Left renal pelvis (tissue), 4 donors: Measurements from ENCODE around the gene PCK1. TPM values are rescaled to one million over a fixed set of nuclear protein-coding genes. Genes with fewer than 3 reads are reported as not detected.

Source experiments
- DNase-seq, 4 donors: peaks; one replicate each; pipeline ENCODE4 v3.0.0-alpha.2; 2013; ENCODE audit warnings: low read depth in 4 of 4, low spot score in 3 of 4
- polyA plus RNA-seq, 4 donors: library from polyadenylated mRNA; unstranded; fragments of 120-200 nt; gene quantifications; one replicate each; pipeline ENCODE4 v1.2.1, GENCODE V29; 2013; ENCODE audit not compliant: insufficient read length in 4 of 4

The PCK1 gene
- polyA plus RNA-seq, 4 donors = 2.5 to 17.8 (median 7.7) TPM

DNA sequence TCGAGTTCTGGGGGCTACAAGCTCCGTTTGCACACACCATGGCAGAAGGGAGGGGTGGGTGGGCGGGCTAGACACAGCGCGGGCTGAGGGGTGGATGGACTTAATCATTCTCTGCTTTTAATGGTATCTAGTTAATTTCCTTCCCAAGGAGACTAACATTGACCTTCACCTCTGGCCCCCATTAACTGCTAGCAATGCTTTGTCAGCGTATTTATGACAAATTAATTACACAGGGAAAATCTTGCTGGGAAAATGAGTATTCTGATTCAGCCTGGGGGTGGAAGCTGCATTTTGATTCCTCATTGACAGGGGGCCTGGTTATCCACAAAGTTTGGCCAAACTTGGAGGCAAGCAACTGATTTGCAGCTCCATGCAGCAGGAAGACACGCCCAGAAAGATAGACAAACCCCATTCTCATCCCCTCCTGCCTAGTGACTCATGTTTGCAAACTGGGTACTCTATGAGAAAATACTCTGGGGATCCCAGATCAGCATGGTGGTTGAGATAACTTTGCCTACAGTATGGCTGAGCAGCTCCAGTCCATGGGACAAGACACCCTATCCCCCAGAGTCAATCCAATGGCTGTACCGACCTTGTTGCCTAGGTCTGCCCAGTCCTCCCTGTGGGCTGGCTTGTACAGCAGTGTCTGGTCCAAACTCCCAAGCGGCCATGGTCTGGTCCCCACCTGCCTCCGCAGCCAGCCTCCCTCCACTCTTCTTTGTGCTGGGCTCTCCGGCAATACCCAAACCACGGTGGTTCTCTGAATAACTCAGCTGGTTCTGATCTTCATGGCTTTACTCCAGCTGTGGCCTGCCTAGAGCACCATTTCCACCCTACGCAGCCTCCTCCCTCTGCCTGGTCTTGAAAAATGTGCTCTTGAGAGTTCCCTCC lies 39.7 kb downstream of the PCK1 start:
- DNase-seq = no peak

GRCh38 chr20:57601211-57601570 lies 40.3 kb downstream of the PCK1 start:
- no peak for DNase-seq

DNA sequence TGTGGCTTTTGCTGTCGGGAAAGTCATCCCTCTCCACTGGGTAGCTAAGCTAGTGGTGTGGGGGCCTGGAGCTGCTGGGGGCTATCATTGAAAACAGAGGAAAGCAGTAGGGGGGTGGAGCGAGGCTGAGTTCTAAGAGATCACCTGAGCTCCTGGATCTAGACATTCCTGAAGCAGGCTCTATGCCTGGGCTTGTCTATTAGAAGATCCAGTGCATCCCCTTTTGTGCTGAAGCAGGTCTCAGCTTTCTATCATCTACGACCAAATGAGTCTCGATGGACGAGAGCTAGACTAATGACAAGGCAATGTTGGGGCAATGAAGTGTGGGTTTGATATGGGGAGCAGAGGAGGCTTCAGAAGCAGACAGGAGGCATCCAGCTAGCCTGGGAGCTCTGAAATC lies 40.8 kb downstream of the PCK1 start:
- DNase-seq = no peak

DNA sequence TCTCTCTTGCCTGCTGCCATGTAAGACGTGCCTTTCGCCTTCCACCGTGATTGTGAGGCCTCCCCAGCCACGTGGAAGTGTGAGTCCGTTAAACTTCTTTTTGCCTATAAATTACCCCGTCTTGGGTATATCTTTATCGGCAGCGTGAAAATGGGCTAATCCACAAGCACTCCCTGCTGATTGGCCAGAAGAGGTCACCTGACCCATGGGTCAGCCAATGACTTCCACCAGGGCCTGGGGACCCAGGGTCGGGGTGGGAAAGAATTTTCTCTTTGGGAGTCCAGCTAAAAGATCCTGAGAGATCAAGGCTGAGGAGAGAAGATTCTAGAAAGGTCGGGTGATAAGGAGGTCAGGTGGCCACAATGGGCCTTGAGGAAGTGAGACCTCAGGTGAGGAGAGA lies 42.2 kb downstream of the PCK1 start:
- DNase-seq = no peak

GRCh38 chr20:57605045-57605444 lies 44.1 kb downstream of the PCK1 start:
- DNase-seq = no peak

DNA sequence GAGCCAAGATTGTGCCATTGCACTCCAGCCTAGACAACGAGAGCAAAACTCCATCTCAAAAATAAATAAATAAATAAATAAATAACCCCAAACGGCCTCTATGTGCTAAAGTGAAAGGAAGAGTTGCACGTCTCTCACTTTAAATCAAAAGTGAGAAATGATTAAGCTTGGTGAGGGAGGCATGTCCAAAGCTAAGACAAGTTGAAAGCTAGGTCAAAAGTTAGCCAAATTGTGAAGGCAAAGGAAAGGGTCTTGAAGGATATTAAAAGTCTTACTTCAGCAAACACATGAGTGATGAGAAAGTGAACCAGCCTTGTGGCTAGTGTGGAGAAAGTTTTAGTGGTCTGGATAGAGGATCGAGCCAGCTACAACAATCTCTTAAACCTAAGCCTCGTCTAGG lies 45.0 kb downstream of the PCK1 start:
- no peak for DNase-seq

DNA sequence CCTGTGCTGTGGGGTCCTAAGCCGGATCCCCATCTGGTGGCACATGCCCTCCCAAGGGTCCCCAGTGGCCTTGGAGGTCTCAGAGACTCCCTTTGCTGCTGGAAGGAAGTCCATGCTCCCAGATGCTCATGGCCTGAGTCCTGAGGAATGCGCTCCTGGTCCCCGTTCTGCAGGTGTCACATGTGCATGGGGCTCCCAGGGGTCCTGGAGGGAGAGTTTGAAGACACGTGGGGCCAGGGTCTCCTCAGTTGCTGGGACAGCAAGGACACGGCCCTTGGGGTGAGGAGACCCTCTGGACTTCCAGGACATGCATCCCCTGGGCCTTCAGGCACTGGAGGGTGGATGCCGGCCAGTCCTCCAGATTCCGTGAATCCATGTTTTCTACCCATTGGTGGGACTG lies 47.6 kb downstream of the PCK1 start:
- DNase-seq = no peak

GRCh38 chr20:57609086-57609841 lies 48.4 kb downstream of the PCK1 start:
- DNase-seq = no peak

GRCh38 chr20:57609842-57610167 lies 48.9 kb downstream of the PCK1 start:
- no peak for DNase-seq

DNA sequence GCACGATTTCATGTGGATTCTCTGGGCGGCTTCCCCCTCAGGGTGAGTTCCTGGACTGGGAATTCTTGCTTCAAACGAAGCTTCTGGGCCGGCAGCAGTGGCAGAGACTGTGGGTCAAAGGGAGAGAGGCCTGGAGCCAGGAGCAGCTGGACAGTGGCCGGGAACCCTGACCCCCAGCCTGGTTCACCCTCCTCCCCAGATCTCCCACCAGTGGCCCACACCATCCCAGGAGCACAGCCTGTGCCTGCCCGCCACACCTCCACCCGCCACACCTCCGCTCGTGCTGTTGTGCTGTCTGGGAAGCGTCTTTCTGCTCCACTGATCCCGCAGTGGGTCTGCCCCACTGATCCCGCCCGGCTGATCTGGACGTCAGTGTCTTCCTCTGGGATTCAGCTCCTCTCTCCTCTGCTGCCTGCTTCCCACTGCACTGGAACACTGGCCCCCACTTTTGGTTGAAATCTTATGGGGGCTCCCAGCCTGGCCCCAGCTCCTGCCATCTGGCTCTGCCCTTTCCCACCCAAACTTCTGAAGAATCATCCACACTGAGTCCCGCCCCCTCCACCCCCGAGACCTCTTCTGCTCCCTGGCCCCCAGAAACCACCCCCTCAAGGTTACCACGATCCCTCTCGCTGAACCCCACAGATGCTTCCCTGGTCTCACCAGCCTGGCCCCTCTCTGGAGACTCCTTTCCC lies 49.5 kb downstream of the PCK1 start:
- DNase-seq = no peak

DNA sequence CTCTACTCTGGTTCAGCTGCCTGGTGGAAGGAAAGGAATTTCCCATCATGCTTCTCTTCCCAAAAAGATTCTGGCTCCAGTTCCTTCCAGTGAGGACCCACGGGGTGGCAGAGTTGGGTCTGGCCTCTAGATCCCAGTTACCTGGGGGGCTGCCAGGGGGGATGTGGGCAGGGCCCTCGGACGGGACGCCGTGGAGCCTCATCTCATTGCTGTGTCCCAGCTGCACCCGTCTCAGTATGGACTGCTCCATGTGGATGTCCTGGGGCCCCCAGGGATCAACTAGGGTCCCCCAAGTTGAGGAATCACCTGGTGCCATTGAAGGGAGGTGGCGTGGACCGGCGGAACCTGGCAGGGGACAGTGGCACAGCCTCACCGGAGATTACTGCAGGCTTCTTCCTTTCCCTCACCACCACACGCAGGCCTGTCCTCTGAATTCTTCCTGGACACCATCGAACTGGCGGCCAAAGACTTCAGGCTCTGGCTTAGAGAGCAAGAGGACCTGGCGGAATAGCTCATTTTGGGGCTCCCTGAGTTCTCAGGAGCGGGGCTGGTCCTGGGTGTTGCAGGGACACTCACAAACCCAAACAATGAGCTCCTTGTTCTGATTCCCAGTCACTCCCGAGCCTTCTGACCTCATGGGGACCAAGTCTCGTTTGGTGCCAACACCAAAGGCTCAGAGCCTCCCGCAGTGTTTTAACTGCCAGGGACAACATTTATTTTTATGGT lies 50.8 kb downstream of the PCK1 start:
- DNase-seq = no peak

DNA sequence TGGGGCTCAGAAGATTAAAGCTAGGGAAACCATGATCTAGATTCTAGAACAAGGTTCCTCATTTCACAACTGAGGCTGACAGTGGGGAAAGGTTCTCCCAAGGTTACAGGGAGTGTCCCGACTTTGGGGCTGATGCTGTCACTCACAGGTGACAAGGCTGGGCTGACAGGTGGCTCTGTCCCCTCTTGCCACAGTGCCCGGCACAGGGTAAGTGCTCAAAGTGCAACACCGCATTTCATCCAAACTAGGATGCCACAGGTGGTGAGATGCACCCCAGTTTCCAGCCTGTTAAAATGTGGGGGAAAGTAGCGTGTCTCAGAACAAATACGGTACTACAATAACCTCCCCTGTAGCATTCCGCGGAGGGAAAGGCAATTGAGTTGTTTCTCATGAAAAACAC lies 51.5 kb downstream of the PCK1 start:
- DNase-seq = no peak

DNA sequence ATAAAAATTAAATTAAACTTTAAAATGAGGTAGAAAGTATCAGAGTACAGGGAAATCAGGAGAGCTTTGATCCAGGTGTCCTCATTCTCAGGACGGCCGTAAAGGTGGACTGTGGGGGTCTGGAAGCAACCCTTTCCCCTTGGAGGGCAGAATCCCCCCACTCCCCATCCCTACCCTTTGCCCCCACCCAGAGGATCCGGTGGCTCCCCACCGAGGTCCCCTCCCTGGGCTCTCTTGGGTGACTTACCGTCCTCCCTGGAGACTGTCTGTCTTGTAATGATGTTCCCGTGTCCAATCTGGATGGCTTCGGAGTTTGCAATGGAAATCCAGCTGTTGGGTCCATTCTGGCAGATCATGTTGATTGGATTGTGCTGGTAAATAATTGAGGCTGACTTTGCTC lies 52.0 kb downstream of the PCK1 start:
- no peak for DNase-seq

DNA sequence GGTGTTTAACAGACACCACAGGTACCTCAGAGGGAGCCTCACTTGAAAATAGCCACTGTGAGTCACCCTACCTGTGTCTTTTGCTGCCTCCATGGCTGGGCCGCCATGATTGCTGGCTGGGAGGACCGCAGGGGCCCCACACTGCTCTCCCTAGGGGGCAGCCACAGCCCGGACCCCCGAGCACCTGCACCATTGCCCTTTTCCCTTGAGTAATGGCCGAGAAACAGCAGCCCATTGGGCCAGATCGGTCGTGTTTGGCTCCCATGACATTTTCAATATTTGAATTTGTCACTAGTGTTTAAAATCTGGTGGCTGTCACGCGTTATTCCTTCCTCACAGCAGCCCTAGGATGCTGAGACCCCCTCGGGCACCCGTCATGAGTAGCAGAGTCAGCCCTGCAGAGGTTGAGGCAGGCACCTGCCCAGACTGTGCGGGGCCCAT lies 52.6 kb downstream of the PCK1 start:
- no peak for DNase-seq

GRCh38 chr20:57614490-57615444 lies 53.9 kb downstream of the PCK1 start:
- DNase-seq = no peak

- DNase-seq = no peak
These were observed 54.5 kb downstream of the PCK1 start for GRCh38 chr20:57615445-57615811.

DNA sequence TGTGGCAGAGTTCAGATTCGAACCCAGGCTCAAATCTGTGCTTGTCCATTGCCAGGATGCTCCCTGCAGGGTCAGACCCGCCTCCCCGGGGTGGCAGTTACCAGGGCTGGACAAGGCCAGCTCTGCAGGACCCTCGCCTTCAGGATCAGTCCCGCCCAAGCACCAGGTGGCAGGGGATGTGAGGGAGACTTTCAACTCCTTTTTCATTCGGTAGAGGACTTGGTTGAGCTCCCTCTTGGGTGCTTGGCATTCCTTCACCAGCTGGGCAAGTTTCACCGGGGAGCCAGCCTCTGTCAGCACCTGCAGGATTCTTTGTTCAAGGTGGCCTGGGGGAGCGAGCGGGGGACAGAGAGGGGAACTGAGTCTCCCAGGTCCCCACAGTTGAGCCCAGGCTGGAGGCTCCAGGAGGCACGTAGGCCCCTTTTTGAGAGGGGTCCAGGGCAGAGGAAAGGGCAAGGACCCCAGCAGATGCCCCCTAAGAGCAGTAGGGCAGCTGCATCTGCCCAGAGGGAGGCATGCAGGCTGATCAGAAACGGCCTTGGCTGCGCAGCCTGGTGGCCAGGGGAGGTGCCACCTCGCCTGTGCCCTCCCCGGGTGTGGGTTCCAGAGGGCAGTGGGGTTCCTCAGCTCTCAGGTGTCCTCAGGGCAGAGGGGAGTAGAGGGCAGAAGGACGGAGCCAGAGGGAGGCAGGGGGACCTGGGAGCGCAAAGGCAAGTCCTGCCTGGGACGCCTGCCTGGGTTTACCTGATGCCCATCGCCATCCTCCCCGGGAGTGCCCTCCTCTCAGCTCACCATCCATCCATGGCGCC lies 55.4 kb downstream of the PCK1 start:
- no peak for DNase-seq

DNA sequence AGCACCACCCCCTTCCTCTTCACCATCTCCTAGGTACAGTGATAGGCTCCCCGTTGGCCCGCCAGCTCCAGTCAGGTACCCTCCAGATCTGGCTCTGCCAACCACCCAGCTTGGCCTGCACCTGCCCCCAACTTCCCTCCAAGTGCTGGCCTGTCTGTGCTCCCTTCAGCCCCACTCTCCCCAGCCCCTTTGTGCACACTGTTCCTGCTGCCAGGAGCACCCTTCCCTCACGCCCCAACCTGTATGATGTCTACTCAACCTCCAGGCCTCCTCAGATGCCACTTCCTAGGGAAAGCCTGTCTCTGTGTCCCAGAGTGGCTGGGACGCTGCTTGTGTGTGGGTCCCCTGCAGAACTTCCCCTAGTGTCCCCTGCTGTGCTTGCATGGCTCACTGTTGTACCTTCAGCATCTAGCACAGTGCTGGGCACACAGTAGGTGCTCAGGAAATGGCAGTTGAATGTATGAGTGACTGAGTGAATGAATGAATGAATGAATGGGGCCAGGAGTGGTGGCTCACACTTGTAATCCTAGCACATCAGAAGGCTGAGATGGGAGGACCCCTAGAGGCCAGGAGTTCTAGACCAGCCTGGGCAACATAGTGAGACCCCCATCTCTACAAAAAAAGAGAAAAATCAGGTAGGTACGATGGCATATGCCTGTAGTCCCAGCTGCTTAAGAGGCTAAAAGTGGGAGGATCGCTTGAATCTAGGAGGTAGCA lies 56.3 kb downstream of the PCK1 start:
- no peak for DNase-seq
